Neural progenitor cell (in vitro differentiated cells): Measurements from ENCODE around the gene DBH. TPM values are rescaled to one million over a fixed set of nuclear protein-coding genes. Genes with fewer than 3 reads are reported as not detected.

Experiments used
- DNase-seq: peaks from one replicate; pipeline ENCODE4 v3.0.0-alpha.2; 2016; ENCODE audit warnings: low spot score
- H2AFZ ChIP-seq: fragments of 200-600 bp; sonication (generic); replicated peaks from 2 replicates; pipeline ENCODE4 v1.6.1; 2016; ENCODE audit warnings: antibody characterized with exemption
- H3F3A ChIP-seq: fragments of 200-600 bp; sonication (generic); 2 replicates; pipeline ENCODE4 v1.6.1; 2016; ENCODE audit warnings: antibody characterized with exemption, low read depth
- H3K27ac ChIP-seq: fragments of 200-600 bp; sonication (generic); 2 replicates; pipeline ENCODE4 v1.5.1; 2016; ENCODE audit warnings: mild to moderate bottlenecking
- H3K27me3 ChIP-seq: fragments of 200-600 bp; sonication (generic); 2 replicates; pipeline ENCODE4 v1.6.1; 2016; ENCODE audit warnings: mild to moderate bottlenecking, moderate library complexity
- H3K36me3 ChIP-seq: fragments of 200-600 bp; sonication (generic); 2 replicates; pipeline ENCODE4 v1.5.1; 2016
- H3K4me1 ChIP-seq: fragments of 200-600 bp; sonication (generic); 2 replicates; pipeline ENCODE4 v1.6.1; 2016; ENCODE audit warnings: mixed run types
- H3K4me2 ChIP-seq: fragments of 200-600 bp; sonication (generic); 2 replicates; pipeline ENCODE4 v1.6.1; 2016
- H3K4me3 ChIP-seq: fragments of 200-600 bp; sonication (generic); 2 replicates; pipeline ENCODE4 v1.5.1; 2016
- H3K79me2 ChIP-seq: fragments of 200-600 bp; sonication (generic); 2 replicates; pipeline ENCODE4 v1.6.1; 2016; ENCODE audit warnings: low read depth
- H3K9ac ChIP-seq: fragments of 200-600 bp; sonication (generic); 2 replicates; pipeline ENCODE4 v1.6.1; 2016
- H3K9me3 ChIP-seq: fragments of 200-600 bp; sonication (generic); 2 replicates; pipeline ENCODE4 v1.5.1; 2016; ENCODE audit warnings: low read depth
- H4K20me1 ChIP-seq: fragments of 200-600 bp; sonication (generic); 2 replicates; pipeline ENCODE4 v1.6.1; 2016; ENCODE audit warnings: low read depth
- H3K27ac Mint-ChIP-seq: 3 replicates; pipeline ENCODE4 v1.8.0; 2021; ENCODE audit warnings: mixed read lengths
- H3K27me3 Mint-ChIP-seq: 2 replicates; pipeline ENCODE4 v1.8.0; 2022; ENCODE audit warnings: low read depth, mild to moderate bottlenecking, inconsistent platforms, moderate library complexity, mixed read lengths; ENCODE audit not compliant: insufficient read depth
- H3K36me3 Mint-ChIP-seq: 3 replicates; pipeline ENCODE4 v1.8.0; 2021; ENCODE audit warnings: mixed read lengths
- H3K4me1 Mint-ChIP-seq: 3 replicates; pipeline ENCODE4 v1.8.0; 2021; ENCODE audit warnings: mixed read lengths
- H3K4me3 Mint-ChIP-seq: 3 replicates; pipeline ENCODE4 v1.8.0; 2021; ENCODE audit warnings: mild to moderate bottlenecking, moderate library complexity, mixed read lengths
- H3K9me3 Mint-ChIP-seq: 3 replicates; pipeline ENCODE4 v1.8.0; 2020; ENCODE audit warnings: mixed read lengths
- EZH2 ChIP-seq: fragments of 200-600 bp; sonication (generic); IDR thresholded peaks from 2 replicates; pipeline ENCODE4 v1.6.1; 2017; ENCODE audit warnings: antibody characterized with exemption, mild to moderate bottlenecking, moderate library complexity
- EZH2phosphoT487 ChIP-seq: fragments of 200-600 bp; sonication (generic); IDR thresholded peaks from 2 replicates; pipeline ENCODE4 v1.6.1; 2017; ENCODE audit warnings: antibody characterized with exemption
- total RNA-seq: library from RNA; depleted of rRNA; stranded (reverse); fragments of >200 nt; gene quantifications from 2 replicates; pipeline ENCODE4 v1.2.3, GENCODE V29; 2015; ENCODE audit warnings: low replicate concordance
- TF ChIP-seq, protein P1 (sequence below): fragments of 200-600 bp; sonication (generic); IDR thresholded peaks from 2 replicates; pipeline ENCODE4 v1.5.1; 2017; ENCODE audit warnings: antibody characterized with exemption, mild to moderate bottlenecking

DBH gene
- total RNA-seq, 1 donor from 2014 or later = not detected

- Histone ChIP-seq H3K4me1 (no peaks in the 10 kb centered on the region), H3K36me3 (no peaks in the 10 kb centered on the region), H3F3A (no peaks in the 10 kb centered on the region), H3K79me2 (no peaks in the 10 kb centered on the region), H2AFZ (no peak overlapping the region), H3K9ac (no peak overlapping the region), H3K9me3 (no peaks in the 10 kb centered on the region), H3K27ac (no peak overlapping the region), H3K4me3 (no peak overlapping the region), H3K27me3 (peaks cover 34% of the 10 kb centered on the region), H4K20me1 (no peaks in the 10 kb centered on the region), H3K4me2 (no peak overlapping the region)
- TF ChIP-seq EZH2phosphoT487 = no peak
- TF ChIP-seq, protein P1, sequence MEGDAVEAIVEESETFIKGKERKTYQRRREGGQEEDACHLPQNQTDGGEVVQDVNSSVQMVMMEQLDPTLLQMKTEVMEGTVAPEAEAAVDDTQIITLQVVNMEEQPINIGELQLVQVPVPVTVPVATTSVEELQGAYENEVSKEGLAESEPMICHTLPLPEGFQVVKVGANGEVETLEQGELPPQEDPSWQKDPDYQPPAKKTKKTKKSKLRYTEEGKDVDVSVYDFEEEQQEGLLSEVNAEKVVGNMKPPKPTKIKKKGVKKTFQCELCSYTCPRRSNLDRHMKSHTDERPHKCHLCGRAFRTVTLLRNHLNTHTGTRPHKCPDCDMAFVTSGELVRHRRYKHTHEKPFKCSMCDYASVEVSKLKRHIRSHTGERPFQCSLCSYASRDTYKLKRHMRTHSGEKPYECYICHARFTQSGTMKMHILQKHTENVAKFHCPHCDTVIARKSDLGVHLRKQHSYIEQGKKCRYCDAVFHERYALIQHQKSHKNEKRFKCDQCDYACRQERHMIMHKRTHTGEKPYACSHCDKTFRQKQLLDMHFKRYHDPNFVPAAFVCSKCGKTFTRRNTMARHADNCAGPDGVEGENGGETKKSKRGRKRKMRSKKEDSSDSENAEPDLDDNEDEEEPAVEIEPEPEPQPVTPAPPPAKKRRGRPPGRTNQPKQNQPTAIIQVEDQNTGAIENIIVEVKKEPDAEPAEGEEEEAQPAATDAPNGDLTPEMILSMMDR = peak; percentile 26
- TF ChIP-seq EZH2 = no peak
- peaks cover 9% of the 10 kb centered on the region for H3K4me1 Mint-ChIP-seq
- H3K9me3 Mint-ChIP-seq = no peaks in the 10 kb centered on the region
- H3K27ac Mint-ChIP-seq = no peak overlapping the region
- no peak overlapping the region for H3K4me3 Mint-ChIP-seq
- H3K27me3 Mint-ChIP-seq = peaks cover 30% of the 10 kb centered on the region
- no peaks in the 10 kb centered on the region for H3K36me3 Mint-ChIP-seq
- DNase-seq = no peak
Observed at GRCh38 chr9:133604214-133604613, 31.9 kb upstream of the DBH start.

DNA sequence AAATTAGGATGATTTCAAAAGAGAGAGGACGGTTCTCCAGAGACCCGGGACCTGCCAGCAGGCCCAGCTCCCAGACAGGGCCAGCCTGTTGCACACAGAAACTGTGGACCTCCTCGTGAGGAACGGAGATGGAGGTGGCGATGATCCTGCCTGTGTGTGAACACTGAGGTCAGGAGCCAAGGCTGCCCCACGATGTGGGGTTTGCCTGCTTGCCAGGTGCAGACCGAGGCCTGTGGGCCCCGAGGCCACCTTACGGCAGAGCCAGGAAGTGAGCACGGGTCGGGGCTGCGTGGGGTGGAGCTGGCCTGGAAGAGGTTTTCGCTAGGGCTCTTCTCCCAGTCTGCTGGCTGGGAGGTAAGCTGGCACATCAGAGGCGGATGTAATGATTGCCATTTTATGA is 31.3 kb upstream of the DBH start:
- H3K9ac ChIP-seq = no peak overlapping the region
- no peaks in the 10 kb centered on the region for H3K36me3 Mint-ChIP-seq
- peaks cover 5% of the 10 kb centered on the region for H4K20me1 ChIP-seq
- H3K4me1 Mint-ChIP-seq = peaks cover 9% of the 10 kb centered on the region
- no peaks in the 10 kb centered on the region for H3K36me3 ChIP-seq
- H3K27ac Mint-ChIP-seq = no peak overlapping the region
- no peak overlapping the region for H3K4me2 ChIP-seq
- H3K4me3 ChIP-seq = no peak overlapping the region
- no peak overlapping the region for H3K27ac ChIP-seq
- peaks cover 39% of the 10 kb centered on the region for H3K27me3 ChIP-seq
- peaks cover 4% of the 10 kb centered on the region for H3K4me1 ChIP-seq
- H3K27me3 Mint-ChIP-seq = peaks cover 35% of the 10 kb centered on the region
- H3K79me2 ChIP-seq = no peaks in the 10 kb centered on the region
- no peaks in the 10 kb centered on the region for H3K9me3 ChIP-seq
- DNase-seq = no peak
- H3F3A ChIP-seq = peaks cover 4% of the 10 kb centered on the region
- H3K4me3 Mint-ChIP-seq = no peak overlapping the region
- TF ChIP-seq EZH2phosphoT487 = no peak
- TF ChIP-seq, protein P1 = no peak
- no peak for TF ChIP-seq EZH2
- no peaks in the 10 kb centered on the region for H3K9me3 Mint-ChIP-seq
- no peak overlapping the region for H2AFZ ChIP-seq

GRCh38 chr9:133605446-133605845 is 30.7 kb upstream of the DBH start:
- H3K4me3 ChIP-seq = no peak overlapping the region

More at GRCh38 chr9:133605446-133605845, 30.7 kb upstream of the DBH start:
- no peaks in the 10 kb centered on the region for H3K9me3 Mint-ChIP-seq
- Histone ChIP-seq H2AFZ (no peak overlapping the region), H3K4me2 (no peak overlapping the region), H3K9ac (no peak overlapping the region), H3K27ac (no peak overlapping the region), H4K20me1 (peaks cover 6% of the 10 kb centered on the region), H3K27me3 (peaks cover 45% of the 10 kb centered on the region), H3K9me3 (no peaks in the 10 kb centered on the region), H3K4me1 (peaks cover 4% of the 10 kb centered on the region), H3F3A (peaks cover 4% of the 10 kb centered on the region), H3K79me2 (no peaks in the 10 kb centered on the region), H3K36me3 (no peaks in the 10 kb centered on the region)
- TF ChIP-seq EZH2phosphoT487 (no peak), EZH2 (no peak)
- TF ChIP-seq, protein P1 = no peak
- peaks cover 9% of the 10 kb centered on the region for H3K4me1 Mint-ChIP-seq
- no peak overlapping the region for H3K27ac Mint-ChIP-seq
- peaks cover 41% of the 10 kb centered on the region for H3K27me3 Mint-ChIP-seq
- H3K36me3 Mint-ChIP-seq = no peaks in the 10 kb centered on the region
- no peak overlapping the region for H3K4me3 Mint-ChIP-seq
- DNase-seq = no peak
